ENCODE measurements around the gene INTS14.

DNA sequence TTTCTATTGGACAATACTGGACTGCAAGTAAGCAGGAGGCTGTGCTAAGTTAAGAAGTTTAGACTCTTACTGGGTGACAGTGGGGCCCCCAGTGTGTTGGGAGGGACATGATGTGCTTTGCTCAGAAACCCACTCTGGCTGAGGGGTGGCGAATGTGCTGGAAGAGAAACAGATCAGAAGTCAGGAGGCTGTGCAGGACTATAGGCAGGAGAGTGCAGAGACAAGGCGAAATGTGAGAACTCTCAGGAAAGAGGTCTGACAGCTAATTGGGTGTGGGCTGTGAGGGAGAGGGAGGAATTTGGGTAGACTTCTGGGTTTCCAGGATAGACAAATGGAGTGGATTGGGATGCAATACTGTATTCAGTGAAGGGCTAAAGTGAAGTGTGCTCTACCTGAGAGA, 22.8 kb upstream of the INTS14 start:
- TF ChIP-seq, protein P1, sequence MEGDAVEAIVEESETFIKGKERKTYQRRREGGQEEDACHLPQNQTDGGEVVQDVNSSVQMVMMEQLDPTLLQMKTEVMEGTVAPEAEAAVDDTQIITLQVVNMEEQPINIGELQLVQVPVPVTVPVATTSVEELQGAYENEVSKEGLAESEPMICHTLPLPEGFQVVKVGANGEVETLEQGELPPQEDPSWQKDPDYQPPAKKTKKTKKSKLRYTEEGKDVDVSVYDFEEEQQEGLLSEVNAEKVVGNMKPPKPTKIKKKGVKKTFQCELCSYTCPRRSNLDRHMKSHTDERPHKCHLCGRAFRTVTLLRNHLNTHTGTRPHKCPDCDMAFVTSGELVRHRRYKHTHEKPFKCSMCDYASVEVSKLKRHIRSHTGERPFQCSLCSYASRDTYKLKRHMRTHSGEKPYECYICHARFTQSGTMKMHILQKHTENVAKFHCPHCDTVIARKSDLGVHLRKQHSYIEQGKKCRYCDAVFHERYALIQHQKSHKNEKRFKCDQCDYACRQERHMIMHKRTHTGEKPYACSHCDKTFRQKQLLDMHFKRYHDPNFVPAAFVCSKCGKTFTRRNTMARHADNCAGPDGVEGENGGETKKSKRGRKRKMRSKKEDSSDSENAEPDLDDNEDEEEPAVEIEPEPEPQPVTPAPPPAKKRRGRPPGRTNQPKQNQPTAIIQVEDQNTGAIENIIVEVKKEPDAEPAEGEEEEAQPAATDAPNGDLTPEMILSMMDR (IDR thresholded peaks at IDR 0.05; ENCODE audit: low read depth, low read length), result no peak
- TF ChIP-seq EZH2phosphoT487 (IDR thresholded peaks at IDR 0.05; ENCODE audit: low read depth), result no peak
